GM23338 (cell line): Measurements from ENCODE around the gene VTCN1. TPM values are rescaled to one million over a fixed set of nuclear protein-coding genes. Genes with fewer than 3 reads are reported as not detected.

Source experiments
- ATAC-seq: fragments of 200-7000 bp; cut with Tn5 transposase; 3 replicates; pipeline ENCODE4 v1.9.1; 2020
- DNase-seq: peaks from one replicate; pipeline ENCODE4 v3.0.0-alpha.2; 2015; ENCODE audit warnings: low spot score
- H2AFZ ChIP-seq: fragments of 200-600 bp; sonication (generic); 2 replicates; pipeline ENCODE4 v1.8.0; 2016; ENCODE audit warnings: antibody characterized with exemption, mild to moderate bottlenecking, moderate library complexity
- H3F3A ChIP-seq: fragments of 200-600 bp; sonication (generic); replicated peaks from 2 replicates; pipeline ENCODE4 v1.8.0; 2017; ENCODE audit warnings: antibody characterized with exemption, mixed run types, low read depth
- H3K27ac ChIP-seq: fragments of 200-600 bp; sonication (generic); 2 replicates; pipeline ENCODE4 v1.6.1; 2016; ENCODE audit warnings: low read depth
- H3K27me3 ChIP-seq: fragments of 200-600 bp; sonication (generic); 2 replicates; pipeline ENCODE4 v1.8.0; 2016; ENCODE audit warnings: mild to moderate bottlenecking, mixed run types, moderate library complexity; ENCODE audit not compliant: insufficient read depth
- H3K36me3 ChIP-seq: fragments of 200-600 bp; sonication (generic); 2 replicates; pipeline ENCODE4 v1.8.0; 2016; ENCODE audit warnings: mild to moderate bottlenecking; ENCODE audit not compliant: insufficient read depth
- H3K4me1 ChIP-seq: fragments of 200-600 bp; sonication (generic); 2 replicates; pipeline ENCODE4 v1.8.0; 2016; ENCODE audit warnings: mild to moderate bottlenecking, moderate library complexity; ENCODE audit not compliant: insufficient read depth
- H3K4me2 ChIP-seq: fragments of 200-600 bp; sonication (generic); 2 replicates; pipeline ENCODE4 v1.7.1; 2017; ENCODE audit warnings: mixed run types
- H3K4me3 ChIP-seq: fragments of 200-600 bp; sonication (generic); 2 replicates; pipeline ENCODE4 v1.6.1; 2016; ENCODE audit warnings: mixed run types
- H3K79me2 ChIP-seq: fragments of 200-600 bp; sonication (generic); replicated peaks from 2 replicates; pipeline ENCODE4 v1.8.0; 2017; ENCODE audit warnings: mild to moderate bottlenecking; ENCODE audit not compliant: insufficient read depth
- H3K9me2 ChIP-seq: fragments of 200-600 bp; sonication (generic); 2 replicates; pipeline ENCODE4 v1.8.0; 2017; ENCODE audit not compliant: insufficient read depth
- H4K20me1 ChIP-seq: fragments of 200-600 bp; sonication (generic); replicated peaks from 2 replicates; pipeline ENCODE4 v1.8.0; 2017; ENCODE audit warnings: mild to moderate bottlenecking; ENCODE audit not compliant: insufficient read depth
- H3K27ac Mint-ChIP-seq: 2 replicates; pipeline ENCODE4 v1.8.0; 2020; ENCODE audit warnings: inconsistent platforms, mild to moderate bottlenecking, moderate library complexity, mixed read lengths
- H3K27me3 Mint-ChIP-seq: 3 replicates; pipeline ENCODE4 v1.8.0; 2022; ENCODE audit warnings: low read depth, mild to moderate bottlenecking, moderate library complexity, mixed read lengths, inconsistent platforms; ENCODE audit not compliant: insufficient read depth, poor library complexity
- H3K36me3 Mint-ChIP-seq: 3 replicates; pipeline ENCODE4 v1.8.0; 2021; ENCODE audit warnings: low read depth, mild to moderate bottlenecking, inconsistent platforms, moderate library complexity, mixed read lengths
- H3K4me1 Mint-ChIP-seq: 3 replicates; pipeline ENCODE4 v1.8.0; 2020; ENCODE audit warnings: mild to moderate bottlenecking, inconsistent platforms, mixed read lengths
- H3K4me3 Mint-ChIP-seq: 3 replicates; pipeline ENCODE4 v1.8.0; 2021; ENCODE audit warnings: moderate library complexity, mild to moderate bottlenecking, inconsistent platforms, mixed read lengths
- H3K9me3 Mint-ChIP-seq: 3 replicates; pipeline ENCODE4 v1.8.0; 2020; ENCODE audit warnings: moderate library complexity, mild to moderate bottlenecking, inconsistent platforms, mixed read lengths
- CREB1 ChIP-seq: fragments of 250-450 bp; sonication (Bioruptor Pico); IDR thresholded peaks from 2 replicates; pipeline ENCODE4 v1.5.0; 2020; ENCODE audit warnings: low read depth, mild to moderate bottlenecking, moderate library complexity
- EZH2 ChIP-seq: fragments of 200-600 bp; sonication (generic); IDR thresholded peaks from one replicate; pipeline ENCODE4 v1.8.0; 2017; ENCODE audit warnings: antibody characterized with exemption, mild to moderate bottlenecking, low read depth; ENCODE audit not compliant: unreplicated experiment
- EZH2phosphoT487 ChIP-seq: fragments of 200-600 bp; sonication (generic); IDR thresholded peaks from one replicate; pipeline ENCODE4 v1.8.1; 2018; ENCODE audit warnings: antibody characterized with exemption; ENCODE audit not compliant: unreplicated experiment
- JUNB ChIP-seq: IDR thresholded peaks from one replicate; pipeline ENCODE4 v1.6.1; 2016; ENCODE audit warnings: antibody characterized with exemption; ENCODE audit not compliant: unreplicated experiment
- NANOG ChIP-seq: IDR thresholded peaks from 2 replicates; pipeline ENCODE4 v1.6.1; 2016; ENCODE audit warnings: antibody characterized with exemption, borderline replicate concordance
- POLR2AphosphoS5 ChIP-seq: IDR thresholded peaks from 2 replicates; pipeline ENCODE4 v1.6.1; 2016; ENCODE audit warnings: antibody characterized with exemption, low read depth
- STAT1 ChIP-seq: IDR thresholded peaks from one replicate; pipeline ENCODE4 v1.6.1; 2016; ENCODE audit warnings: antibody characterized with exemption; ENCODE audit not compliant: unreplicated experiment
- ZNF114 ChIP-seq: fragments of 250-450 bp; sonication (Bioruptor Pico); IDR thresholded peaks from 2 replicates; pipeline ENCODE4 v1.5.0; 2020; ENCODE audit warnings: mild to moderate bottlenecking, moderate library complexity
- ZNF331 ChIP-seq: fragments of 250-450 bp; sonication (Bioruptor Pico); IDR thresholded peaks from 2 replicates; pipeline ENCODE4 v1.5.0; 2020; ENCODE audit warnings: low read depth, mild to moderate bottlenecking, moderate library complexity
- polyA plus RNA-seq: library from polyadenylated mRNA; unstranded; fragments of >200 nt; fragmentation: Nextera tagmentation; extraction: Ambion mirVana; gene quantifications from 2 replicates; pipeline ENCODE4 v1.2.1, GENCODE V29; 2016
- total RNA-seq: library from RNA; depleted of rRNA; stranded (reverse); fragments of >200 nt; shearing (Covaris generic); gene quantifications from 2 replicates; pipeline ENCODE4 v1.2.3, GENCODE V29; 2014
- TF ChIP-seq, protein P1 (sequence below), 2 experiments: fragments of 200-600 bp in 1 of 2; sonication (generic) in 1 of 2; conservative IDR thresholded peaks; 2 replicates each; pipeline versions ENCODE4 v1.5.1 to v1.6.1; 2016 to 2017; ENCODE audit warnings: antibody characterized with exemption in 2 of 2, low read depth in 2 of 2, mild to moderate bottlenecking in 2 of 2, moderate library complexity in 1 of 2
- TF ChIP-seq, protein P2 (sequence below): fragments of 250-450 bp; sonication (Bioruptor Pico); IDR thresholded peaks from 2 replicates; pipeline ENCODE4 v1.5.0; 2020; ENCODE audit warnings: mild to moderate bottlenecking, moderate library complexity
- TF ChIP-seq, protein P3 (sequence below): IDR thresholded peaks from 2 replicates; pipeline ENCODE4 v1.6.1; 2016; ENCODE audit warnings: antibody characterized with exemption
- TF ChIP-seq, protein P4 (sequence below): IDR thresholded peaks from one replicate; pipeline ENCODE4 v1.6.1; 2018; ENCODE audit warnings: antibody characterized with exemption; ENCODE audit not compliant: unreplicated experiment

VTCN1 gene
- total and polyA plus RNA-seq, 2 experiments from 2014 or later: not detected

DNA sequence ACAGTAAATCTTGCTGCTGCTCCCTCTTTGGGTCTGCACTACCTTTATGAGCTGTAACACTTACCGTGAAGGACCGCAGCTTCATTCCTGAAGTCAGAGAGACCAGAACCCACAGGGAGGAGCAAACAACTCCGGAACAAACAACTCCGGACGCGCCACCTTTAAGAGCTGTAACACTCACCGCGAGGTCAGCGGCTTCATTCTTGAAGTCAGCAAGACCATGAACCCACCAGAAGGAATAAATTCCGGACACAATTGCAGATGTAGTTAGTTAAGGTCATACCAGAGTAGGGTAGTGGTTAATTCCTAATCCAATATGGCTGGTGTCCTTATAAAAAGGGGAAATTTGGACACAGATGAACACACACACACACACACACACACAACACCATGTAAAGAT lies 37.7 kb downstream of the VTCN1 start:
- H3K27ac Mint-ChIP-seq: no peak overlapping the region
- H3K27me3 Mint-ChIP-seq: peaks cover 2% of the 10 kb centered on the region
- no peak overlapping the region for H2AFZ ChIP-seq
- H3K36me3 Mint-ChIP-seq: no peaks in the 10 kb centered on the region
- no peak overlapping the region for H3K4me3 ChIP-seq
- H3K4me1 Mint-ChIP-seq: peaks cover 25% of the 10 kb centered on the region
- no peaks in the 10 kb centered on the region for H3K79me2 ChIP-seq
- no peaks in the 10 kb centered on the region for H3K27me3 ChIP-seq
- ATAC-seq: no peak
- TF ChIP-seq CREB1 (CRISPR knock-in tag) (no peak), POLR2AphosphoS5 (no peak), EZH2 (no peak), NANOG (no peak), STAT1 (no peak), ZNF114 (CRISPR knock-in tag) (no peak), ZNF331 (CRISPR knock-in tag) (no peak), EZH2phosphoT487 (no peak), JUNB (no peak)
- TF ChIP-seq, protein P1, sequence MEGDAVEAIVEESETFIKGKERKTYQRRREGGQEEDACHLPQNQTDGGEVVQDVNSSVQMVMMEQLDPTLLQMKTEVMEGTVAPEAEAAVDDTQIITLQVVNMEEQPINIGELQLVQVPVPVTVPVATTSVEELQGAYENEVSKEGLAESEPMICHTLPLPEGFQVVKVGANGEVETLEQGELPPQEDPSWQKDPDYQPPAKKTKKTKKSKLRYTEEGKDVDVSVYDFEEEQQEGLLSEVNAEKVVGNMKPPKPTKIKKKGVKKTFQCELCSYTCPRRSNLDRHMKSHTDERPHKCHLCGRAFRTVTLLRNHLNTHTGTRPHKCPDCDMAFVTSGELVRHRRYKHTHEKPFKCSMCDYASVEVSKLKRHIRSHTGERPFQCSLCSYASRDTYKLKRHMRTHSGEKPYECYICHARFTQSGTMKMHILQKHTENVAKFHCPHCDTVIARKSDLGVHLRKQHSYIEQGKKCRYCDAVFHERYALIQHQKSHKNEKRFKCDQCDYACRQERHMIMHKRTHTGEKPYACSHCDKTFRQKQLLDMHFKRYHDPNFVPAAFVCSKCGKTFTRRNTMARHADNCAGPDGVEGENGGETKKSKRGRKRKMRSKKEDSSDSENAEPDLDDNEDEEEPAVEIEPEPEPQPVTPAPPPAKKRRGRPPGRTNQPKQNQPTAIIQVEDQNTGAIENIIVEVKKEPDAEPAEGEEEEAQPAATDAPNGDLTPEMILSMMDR (conservative IDR thresholded peaks at IDR 0.05; ENCODE audit: low read depth in 2 of 2): no peak
- TF ChIP-seq, protein P2, sequence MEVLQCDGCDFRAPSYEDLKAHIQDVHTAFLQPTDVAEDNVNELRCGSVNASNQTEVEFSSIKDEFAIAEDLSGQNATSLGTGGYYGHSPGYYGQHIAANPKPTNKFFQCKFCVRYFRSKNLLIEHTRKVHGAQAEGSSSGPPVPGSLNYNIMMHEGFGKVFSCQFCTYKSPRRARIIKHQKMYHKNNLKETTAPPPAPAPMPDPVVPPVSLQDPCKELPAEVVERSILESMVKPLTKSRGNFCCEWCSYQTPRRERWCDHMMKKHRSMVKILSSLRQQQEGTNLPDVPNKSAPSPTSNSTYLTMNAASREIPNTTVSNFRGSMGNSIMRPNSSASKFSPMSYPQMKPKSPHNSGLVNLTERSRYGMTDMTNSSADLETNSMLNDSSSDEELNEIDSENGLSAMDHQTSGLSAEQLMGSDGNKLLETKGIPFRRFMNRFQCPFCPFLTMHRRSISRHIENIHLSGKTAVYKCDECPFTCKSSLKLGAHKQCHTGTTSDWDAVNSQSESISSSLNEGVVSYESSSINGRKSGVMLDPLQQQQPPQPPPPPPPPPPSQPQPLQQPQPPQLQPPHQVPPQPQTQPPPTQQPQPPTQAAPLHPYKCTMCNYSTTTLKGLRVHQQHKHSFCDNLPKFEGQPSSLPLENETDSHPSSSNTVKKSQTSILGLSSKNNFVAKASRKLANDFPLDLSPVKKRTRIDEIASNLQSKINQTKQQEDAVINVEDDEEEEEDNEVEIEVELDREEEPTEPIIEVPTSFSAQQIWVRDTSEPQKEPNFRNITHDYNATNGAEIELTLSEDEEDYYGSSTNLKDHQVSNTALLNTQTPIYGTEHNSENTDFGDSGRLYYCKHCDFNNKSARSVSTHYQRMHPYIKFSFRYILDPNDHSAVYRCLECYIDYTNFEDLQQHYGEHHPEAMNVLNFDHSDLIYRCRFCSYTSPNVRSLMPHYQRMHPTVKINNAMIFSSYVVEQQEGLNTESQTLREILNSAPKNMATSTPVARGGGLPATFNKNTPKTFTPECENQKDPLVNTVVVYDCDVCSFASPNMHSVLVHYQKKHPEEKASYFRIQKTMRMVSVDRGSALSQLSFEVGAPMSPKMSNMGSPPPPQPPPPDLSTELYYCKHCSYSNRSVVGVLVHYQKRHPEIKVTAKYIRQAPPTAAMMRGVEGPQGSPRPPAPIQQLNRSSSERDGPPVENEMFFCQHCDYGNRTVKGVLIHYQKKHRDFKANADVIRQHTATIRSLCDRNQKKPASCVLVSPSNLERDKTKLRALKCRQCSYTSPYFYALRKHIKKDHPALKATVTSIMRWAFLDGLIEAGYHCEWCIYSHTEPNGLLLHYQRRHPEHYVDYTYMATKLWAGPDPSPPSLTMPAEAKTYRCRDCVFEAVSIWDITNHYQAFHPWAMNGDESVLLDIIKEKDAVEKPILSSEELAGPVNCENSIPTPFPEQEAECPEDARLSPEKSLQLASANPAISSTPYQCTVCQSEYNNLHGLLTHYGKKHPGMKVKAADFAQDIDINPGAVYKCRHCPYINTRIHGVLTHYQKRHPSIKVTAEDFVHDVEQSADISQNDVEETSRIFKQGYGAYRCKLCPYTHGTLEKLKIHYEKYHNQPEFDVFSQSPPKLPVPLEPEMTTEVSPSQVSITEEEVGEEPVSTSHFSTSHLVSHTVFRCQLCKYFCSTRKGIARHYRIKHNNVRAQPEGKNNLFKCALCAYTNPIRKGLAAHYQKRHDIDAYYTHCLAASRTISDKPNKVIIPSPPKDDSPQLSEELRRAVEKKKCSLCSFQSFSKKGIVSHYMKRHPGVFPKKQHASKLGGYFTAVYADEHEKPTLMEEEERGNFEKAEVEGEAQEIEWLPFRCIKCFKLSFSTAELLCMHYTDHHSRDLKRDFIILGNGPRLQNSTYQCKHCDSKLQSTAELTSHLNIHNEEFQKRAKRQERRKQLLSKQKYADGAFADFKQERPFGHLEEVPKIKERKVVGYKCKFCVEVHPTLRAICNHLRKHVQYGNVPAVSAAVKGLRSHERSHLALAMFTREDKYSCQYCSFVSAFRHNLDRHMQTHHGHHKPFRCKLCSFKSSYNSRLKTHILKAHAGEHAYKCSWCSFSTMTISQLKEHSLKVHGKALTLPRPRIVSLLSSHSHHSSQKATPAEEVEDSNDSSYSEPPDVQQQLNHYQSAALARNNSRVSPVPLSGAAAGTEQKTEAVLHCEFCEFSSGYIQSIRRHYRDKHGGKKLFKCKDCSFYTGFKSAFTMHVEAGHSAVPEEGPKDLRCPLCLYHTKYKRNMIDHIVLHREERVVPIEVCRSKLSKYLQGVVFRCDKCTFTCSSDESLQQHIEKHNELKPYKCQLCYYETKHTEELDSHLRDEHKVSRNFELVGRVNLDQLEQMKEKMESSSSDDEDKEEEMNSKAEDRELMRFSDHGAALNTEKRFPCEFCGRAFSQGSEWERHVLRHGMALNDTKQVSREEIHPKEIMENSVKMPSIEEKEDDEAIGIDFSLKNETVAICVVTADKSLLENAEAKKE: no peak
- TF ChIP-seq, protein P3, sequence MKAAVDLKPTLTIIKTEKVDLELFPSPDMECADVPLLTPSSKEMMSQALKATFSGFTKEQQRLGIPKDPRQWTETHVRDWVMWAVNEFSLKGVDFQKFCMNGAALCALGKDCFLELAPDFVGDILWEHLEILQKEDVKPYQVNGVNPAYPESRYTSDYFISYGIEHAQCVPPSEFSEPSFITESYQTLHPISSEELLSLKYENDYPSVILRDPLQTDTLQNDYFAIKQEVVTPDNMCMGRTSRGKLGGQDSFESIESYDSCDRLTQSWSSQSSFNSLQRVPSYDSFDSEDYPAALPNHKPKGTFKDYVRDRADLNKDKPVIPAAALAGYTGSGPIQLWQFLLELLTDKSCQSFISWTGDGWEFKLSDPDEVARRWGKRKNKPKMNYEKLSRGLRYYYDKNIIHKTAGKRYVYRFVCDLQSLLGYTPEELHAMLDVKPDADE: no peak
- TF ChIP-seq, protein P4, sequence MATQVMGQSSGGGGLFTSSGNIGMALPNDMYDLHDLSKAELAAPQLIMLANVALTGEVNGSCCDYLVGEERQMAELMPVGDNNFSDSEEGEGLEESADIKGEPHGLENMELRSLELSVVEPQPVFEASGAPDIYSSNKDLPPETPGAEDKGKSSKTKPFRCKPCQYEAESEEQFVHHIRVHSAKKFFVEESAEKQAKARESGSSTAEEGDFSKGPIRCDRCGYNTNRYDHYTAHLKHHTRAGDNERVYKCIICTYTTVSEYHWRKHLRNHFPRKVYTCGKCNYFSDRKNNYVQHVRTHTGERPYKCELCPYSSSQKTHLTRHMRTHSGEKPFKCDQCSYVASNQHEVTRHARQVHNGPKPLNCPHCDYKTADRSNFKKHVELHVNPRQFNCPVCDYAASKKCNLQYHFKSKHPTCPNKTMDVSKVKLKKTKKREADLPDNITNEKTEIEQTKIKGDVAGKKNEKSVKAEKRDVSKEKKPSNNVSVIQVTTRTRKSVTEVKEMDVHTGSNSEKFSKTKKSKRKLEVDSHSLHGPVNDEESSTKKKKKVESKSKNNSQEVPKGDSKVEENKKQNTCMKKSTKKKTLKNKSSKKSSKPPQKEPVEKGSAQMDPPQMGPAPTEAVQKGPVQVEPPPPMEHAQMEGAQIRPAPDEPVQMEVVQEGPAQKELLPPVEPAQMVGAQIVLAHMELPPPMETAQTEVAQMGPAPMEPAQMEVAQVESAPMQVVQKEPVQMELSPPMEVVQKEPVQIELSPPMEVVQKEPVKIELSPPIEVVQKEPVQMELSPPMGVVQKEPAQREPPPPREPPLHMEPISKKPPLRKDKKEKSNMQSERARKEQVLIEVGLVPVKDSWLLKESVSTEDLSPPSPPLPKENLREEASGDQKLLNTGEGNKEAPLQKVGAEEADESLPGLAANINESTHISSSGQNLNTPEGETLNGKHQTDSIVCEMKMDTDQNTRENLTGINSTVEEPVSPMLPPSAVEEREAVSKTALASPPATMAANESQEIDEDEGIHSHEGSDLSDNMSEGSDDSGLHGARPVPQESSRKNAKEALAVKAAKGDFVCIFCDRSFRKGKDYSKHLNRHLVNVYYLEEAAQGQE: no peak
- no peaks in the 10 kb centered on the region for H3K36me3 ChIP-seq
- no peak for DNase-seq
- H3K9me3 Mint-ChIP-seq: no peaks in the 10 kb centered on the region
- H3K4me2 ChIP-seq: no peak overlapping the region
- peaks cover 8% of the 10 kb centered on the region for H3K4me1 ChIP-seq
- H4K20me1 ChIP-seq: no peaks in the 10 kb centered on the region
- H3K27ac ChIP-seq: no peak overlapping the region
- peaks cover 7% of the 10 kb centered on the region; the same call in 1 of the 2 replicates for H3K9me2 ChIP-seq
- H3F3A ChIP-seq: no peaks in the 10 kb centered on the region
- no peak overlapping the region for H3K4me3 Mint-ChIP-seq
